ENCODE data around the gene MAP6. TPM values are rescaled to one million over a fixed set of nuclear protein-coding genes. Genes with fewer than 3 reads are reported as not detected.

Gene MAP6
- total and polyA plus RNA-seq, 5 donors = 3.8 to 8.9 (median 6.3) TPM

DNA sequence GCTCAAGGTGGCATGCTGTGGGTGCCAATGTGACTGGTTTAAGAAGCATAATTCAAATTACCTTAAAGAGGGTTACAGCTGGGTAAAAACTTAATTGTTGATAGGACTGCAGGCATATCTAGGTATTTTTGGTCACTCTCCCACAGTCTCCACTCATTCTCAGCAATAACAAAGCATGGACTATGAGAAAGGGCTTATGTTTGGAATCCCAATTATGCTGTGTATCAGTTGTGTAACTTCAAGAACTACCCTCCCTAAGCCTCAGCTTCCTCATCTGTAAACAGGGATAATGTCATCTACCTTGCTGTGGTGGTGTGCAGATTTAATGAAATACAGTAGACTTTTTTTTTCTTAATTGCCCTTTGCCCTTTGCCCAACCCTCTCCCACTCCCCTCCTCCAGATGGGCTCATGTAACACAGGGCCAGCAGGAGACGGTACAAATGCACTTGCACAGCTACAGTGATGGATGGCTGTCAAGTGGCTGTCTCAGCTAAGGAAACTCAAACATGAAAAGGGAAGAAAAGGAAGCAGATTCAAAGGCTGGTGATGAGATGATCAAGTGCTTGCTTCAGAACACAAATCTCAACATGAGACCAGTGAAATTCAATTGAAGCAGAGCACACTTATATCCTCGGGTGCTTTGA, 37.6 kb downstream of the MAP6 start:
- no peak overlapping the region for H3K27ac ChIP-seq (ENCODE audit: low read length)

DNA sequence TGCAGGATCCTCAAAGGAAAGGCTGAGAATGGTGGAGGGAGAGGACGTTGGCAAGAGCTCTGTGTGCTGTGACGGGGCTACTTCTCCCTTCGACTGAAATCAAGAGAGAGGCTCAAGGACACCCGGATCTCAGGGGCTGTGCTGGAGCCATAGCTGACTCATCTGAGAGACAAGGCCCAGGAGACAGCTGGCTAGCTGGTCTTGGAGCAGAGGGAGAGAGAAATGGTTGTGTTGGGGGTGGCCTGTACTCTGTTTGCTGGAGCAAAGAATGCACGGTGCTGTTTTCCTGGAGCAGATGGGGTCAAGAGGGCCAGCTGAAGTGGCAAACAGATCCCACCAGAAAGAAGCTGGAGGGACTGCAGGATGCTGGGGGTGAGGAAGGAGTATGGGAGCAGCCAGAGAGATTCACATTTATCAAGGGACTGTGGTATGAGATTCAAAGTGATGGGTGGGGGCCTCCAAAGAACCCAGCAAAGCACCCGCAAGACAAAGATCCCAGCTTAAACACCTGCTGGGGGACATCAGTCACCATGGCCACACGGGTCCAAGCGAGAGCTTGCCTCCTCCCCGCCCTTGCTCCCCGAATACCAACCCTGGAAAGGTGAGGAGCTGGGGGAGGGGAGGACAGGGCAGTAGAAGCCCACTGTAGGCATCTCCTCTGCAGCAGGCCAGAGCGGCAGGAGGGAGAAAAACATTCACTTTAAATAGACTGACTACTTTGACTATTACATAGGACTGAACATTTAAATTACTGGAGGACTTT, 40.8 kb downstream of the MAP6 start:
- no peaks in the 10 kb centered on the region for H3K4me1 ChIP-seq (ENCODE audit: control insufficient read depth, insufficient read depth, low read length)
- H3K9me3 ChIP-seq (ENCODE audit: control insufficient read depth, low read length) = no peaks in the 10 kb centered on the region
- no peak overlapping the region for H3K4me3 ChIP-seq (ENCODE audit: low read length)
- 74% methylated on average over 11 of the region's 11 CpGs for WGBS
- intact Hi-C loops (cut with DNase I) = no loop called here
- no peak for DNase-seq
- no peak overlapping the region for H3K27ac ChIP-seq (ENCODE audit: low read length)
- ATAC-seq = no peak
- no peaks in the 10 kb centered on the region for H3K27me3 ChIP-seq (ENCODE audit: control insufficient read depth, insufficient read depth)

More for the DNA sequence above, 37.6 kb downstream of the MAP6 start:
- DNase-seq (no peak), ATAC-seq (no peak)
- no peaks in the 10 kb centered on the region for H3K9me3 ChIP-seq (ENCODE audit: control insufficient read depth, low read length)
- H3K27me3 ChIP-seq (ENCODE audit: control insufficient read depth, insufficient read depth) = no peaks in the 10 kb centered on the region
- intact Hi-C loops (cut with DNase I) = no loop called here
- 77% methylated on average over 2 of the region's 2 CpGs for WGBS
- no peaks in the 10 kb centered on the region for H3K4me1 ChIP-seq (ENCODE audit: control insufficient read depth, insufficient read depth, low read length)
- no peak overlapping the region for H3K4me3 ChIP-seq (ENCODE audit: low read length)

DNA sequence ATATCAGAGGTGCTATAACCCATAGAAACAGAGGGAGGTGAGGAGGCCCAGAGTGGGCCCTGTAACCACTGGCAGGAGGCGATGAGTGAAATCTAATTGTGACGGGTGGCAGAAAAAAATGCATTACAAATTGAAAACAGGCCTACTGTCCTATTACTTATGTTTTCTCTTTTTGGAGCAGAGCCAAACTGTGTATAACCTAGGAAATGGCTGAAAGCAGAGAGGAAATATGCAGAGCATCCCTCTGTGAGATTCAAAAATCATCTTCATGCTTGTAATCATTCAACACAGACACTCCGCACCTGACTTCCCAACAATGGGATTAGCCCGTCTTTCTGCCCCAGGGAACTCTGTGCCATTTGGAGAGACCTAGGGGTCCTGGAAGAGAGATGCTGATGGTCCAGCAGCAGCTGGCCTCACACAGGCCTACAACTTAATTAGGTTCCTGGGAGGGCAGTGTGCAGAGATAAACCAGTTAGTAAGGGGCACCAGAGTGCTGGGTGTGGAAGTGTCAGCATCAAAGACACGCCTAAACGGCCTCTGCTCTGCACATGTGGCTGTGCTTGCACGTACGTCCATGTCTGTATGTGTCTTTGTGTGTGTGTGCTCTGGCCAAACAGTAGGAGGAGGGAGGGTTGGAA, 41.8 kb downstream of the MAP6 start:
- H3K4me3 ChIP-seq (ENCODE audit: low read length) = no peak overlapping the region
- H3K27me3 ChIP-seq (ENCODE audit: control insufficient read depth, insufficient read depth) = no peaks in the 10 kb centered on the region
- DNase-seq = no peak
- no peaks in the 10 kb centered on the region for H3K9me3 ChIP-seq (ENCODE audit: control insufficient read depth, low read length)
- WGBS = 89% methylated on average over 8 of the region's 8 CpGs
- intact Hi-C loops (cut with DNase I) = no loop called here
- H3K27ac ChIP-seq (ENCODE audit: low read length) = no peak overlapping the region
- no peaks in the 10 kb centered on the region for H3K4me1 ChIP-seq (ENCODE audit: control insufficient read depth, insufficient read depth, low read length)
- no peak for ATAC-seq

DNA sequence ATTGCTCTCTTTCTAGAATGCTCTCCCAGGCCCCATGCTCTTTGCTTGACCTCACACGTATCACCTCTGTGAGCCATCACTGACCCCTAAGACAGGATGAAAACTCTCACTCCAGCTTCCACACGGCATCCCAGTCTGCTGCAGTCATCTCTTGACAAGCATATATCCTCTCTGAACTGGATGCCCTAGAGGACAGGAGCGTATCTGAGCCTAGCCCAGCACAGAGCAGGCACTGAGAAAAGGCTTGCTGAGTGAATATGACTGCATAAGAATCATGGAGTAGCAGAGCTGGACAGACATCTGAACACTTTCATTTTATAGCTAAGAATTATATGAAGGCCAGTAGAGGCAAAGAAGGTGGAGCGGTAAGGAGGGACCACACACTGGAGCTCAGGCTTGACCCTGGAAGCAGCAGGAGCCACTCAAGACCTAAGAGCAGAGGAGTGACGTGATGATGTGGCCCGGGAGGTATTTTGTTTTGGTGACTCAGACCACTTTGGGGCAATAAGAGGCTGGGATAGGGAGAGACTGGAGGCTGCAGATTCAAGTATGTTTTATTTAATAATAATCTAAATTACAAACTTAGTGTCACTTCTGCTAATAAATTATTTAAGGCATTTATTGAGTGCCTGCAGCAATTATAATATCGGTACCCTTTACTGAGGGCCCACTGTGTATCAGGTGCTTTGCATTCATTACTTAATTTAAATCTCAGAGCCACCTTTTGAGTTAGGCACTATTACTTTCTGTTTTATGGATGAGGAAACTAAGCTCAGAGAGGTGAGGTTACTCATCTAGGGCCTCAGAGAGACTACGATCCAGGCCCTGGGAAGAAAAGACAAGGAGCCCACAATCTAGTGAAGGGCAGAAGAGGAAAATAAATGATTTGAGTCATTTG, 42.6 kb downstream of the MAP6 start:
- Histone ChIP-seq H3K27me3 (ENCODE audit: control insufficient read depth, insufficient read depth) (no peaks in the 10 kb centered on the region), H3K9me3 (ENCODE audit: control insufficient read depth, low read length) (no peaks in the 10 kb centered on the region), H3K4me3 (ENCODE audit: low read length) (no peak overlapping the region), H3K4me1 (ENCODE audit: control insufficient read depth, insufficient read depth, low read length) (no peaks in the 10 kb centered on the region), H3K27ac (ENCODE audit: low read length) (no peak overlapping the region)
- intact Hi-C loops (cut with DNase I) = no loop called here
- 92% methylated on average over 8 of the region's 8 CpGs for WGBS
- DNase-seq (no peak), ATAC-seq (no peak)

DNA sequence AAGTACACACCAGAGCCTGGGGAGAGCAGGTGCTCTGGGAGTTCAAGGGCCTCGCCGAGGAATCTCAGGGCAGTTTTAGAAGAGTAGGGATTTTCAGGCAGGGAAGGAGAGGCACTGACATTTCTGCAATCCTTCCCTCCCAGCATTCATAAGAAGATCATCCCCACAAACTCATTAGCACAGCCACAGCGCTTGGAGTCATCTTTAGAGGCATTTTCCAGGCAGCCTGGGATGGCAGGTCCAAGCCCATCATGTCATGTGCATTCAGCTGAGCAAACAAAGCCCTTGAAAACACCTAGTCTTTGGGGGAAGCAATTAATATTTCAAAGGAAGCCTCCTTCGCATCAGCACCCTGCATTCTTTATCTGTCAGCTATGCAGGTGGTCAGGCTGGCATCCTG, 43.8 kb downstream of the MAP6 start:
- H3K27me3 ChIP-seq (ENCODE audit: control insufficient read depth, insufficient read depth) = no peaks in the 10 kb centered on the region
- no peak overlapping the region for H3K4me3 ChIP-seq (ENCODE audit: low read length)
- DNase-seq (no peak), ATAC-seq (no peak)
- H3K9me3 ChIP-seq (ENCODE audit: control insufficient read depth, low read length) = no peaks in the 10 kb centered on the region
- 91% methylated on average over 4 of the region's 4 CpGs for WGBS
- intact Hi-C loops (cut with DNase I) = no loop called here
- H3K4me1 ChIP-seq (ENCODE audit: control insufficient read depth, insufficient read depth, low read length) = no peaks in the 10 kb centered on the region
- no peak overlapping the region for H3K27ac ChIP-seq (ENCODE audit: low read length)

DNA sequence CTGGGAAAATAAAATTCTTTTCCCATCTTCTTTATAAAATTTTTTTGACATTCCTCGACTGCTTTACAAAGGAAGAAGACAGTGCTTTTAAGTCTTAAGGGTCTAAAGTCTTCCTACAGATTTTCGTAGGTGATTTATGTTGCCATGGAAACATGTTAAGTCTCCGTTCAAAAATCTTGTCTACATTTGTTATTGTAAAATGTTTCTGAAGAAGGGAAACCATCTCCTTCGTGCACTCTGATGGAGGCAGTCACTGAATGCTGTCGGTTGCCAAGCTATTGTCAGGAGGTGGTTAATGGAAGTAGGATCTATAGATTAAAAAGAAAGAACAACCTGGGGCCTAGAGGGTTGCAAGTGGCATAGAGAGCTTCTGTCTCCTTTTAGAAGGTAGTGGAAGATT, 52.6 kb downstream of the MAP6 start:
- H3K27ac ChIP-seq (ENCODE audit: low read length) = no peak overlapping the region
- no peak for ATAC-seq

DNA sequence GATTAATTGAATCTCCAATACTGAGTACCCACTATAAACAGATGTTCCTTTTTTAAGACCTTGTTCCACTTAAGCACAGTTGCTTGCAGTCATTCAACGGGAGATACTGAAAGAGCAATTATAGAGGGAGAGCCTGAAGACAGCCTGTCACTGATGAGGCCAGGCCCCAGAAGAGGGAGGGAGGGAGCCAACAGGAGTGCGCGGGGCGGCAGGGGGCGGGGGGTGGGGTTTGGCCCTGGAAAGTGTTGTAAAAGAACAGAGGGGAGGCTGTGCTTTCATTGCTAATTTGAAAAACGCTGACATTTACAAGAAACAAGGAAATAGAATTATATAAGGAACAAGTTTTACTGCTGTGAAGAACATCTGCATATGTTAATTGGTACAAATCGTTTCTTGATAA, 53.1 kb downstream of the MAP6 start:
- ATAC-seq = no peak
- 58% methylated on average over 7 of the region's 7 CpGs for WGBS
- H3K9me3 ChIP-seq (ENCODE audit: control insufficient read depth, low read length) = no peaks in the 10 kb centered on the region
- intact Hi-C loops (cut with DNase I) = no loop called here
- peaks cover 2% of the 10 kb centered on the region for H3K4me1 ChIP-seq (ENCODE audit: control insufficient read depth, insufficient read depth, low read length)
- H3K27me3 ChIP-seq (ENCODE audit: control insufficient read depth, insufficient read depth) = no peaks in the 10 kb centered on the region
- DNase-seq = no peak
- H3K4me3 ChIP-seq (ENCODE audit: low read length) = no peak overlapping the region
- H3K27ac ChIP-seq (ENCODE audit: low read length) = no peak overlapping the region

More for the DNA sequence above, 52.6 kb downstream of the MAP6 start:
- H3K27me3 ChIP-seq (ENCODE audit: control insufficient read depth, insufficient read depth) = no peaks in the 10 kb centered on the region
- no peak overlapping the region for H3K4me3 ChIP-seq (ENCODE audit: low read length)
- H3K4me1 ChIP-seq (ENCODE audit: control insufficient read depth, insufficient read depth, low read length) = peaks cover 2% of the 10 kb centered on the region
- H3K9me3 ChIP-seq (ENCODE audit: control insufficient read depth, low read length) = no peaks in the 10 kb centered on the region
- intact Hi-C loops (cut with DNase I) = no loop called here
- DNase-seq = no peak
- WGBS = 72% methylated on average over 5 of the region's 5 CpGs

DNA sequence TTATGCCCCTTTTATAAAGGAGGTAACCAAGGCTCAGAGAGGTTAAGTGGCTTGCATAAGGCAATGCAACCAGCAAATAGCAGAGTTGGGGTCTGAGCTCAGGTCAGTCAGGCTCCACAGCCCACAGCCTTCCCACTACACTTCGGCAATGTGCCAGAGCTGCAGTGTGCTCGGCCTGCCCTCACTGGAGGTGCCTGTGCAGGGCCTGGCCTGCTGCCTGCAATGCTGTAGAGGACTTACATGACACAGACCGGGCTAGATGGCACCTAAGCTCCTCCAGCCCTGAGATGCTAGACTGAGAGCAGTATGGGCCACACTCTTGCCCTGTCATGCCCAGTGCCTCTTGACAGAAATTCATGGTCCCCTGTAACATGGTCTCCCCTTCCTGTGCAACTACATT, 57.0 kb downstream of the MAP6 start:
- ATAC-seq = no peak
- intact Hi-C loops (cut with DNase I) = no loop called here
- DNase-seq = no peak
- Histone ChIP-seq H3K9me3 (ENCODE audit: control insufficient read depth, low read length) (no peaks in the 10 kb centered on the region), H3K4me3 (ENCODE audit: low read length) (no peak overlapping the region), H3K27me3 (ENCODE audit: control insufficient read depth, insufficient read depth) (no peaks in the 10 kb centered on the region), H3K27ac (ENCODE audit: low read length) (no peak overlapping the region), H3K4me1 (ENCODE audit: control insufficient read depth, insufficient read depth, low read length) (peaks cover 2% of the 10 kb centered on the region)
- WGBS = 73% methylated on average over 3 of the region's 3 CpGs

DNA sequence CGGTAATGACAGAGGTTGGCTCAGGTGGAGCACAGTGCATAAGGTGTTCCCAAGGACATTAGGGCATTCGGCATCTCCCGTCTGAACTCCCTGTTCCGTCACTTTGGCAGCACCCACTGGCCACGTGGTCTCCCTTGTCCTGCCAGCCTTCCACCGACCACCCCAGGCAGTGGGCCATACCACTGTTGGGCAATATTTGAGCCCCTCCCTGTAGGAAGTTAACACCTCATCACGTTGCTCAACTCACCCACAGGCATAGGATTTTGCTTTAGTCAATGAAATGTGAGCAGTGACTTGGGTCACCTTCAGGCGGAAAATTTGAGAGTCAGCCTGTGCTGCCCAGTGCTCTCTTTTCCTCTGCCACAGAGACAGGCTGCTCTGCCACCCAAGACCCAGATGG, 62.7 kb downstream of the MAP6 start:
- ATAC-seq = no peak

DNA sequence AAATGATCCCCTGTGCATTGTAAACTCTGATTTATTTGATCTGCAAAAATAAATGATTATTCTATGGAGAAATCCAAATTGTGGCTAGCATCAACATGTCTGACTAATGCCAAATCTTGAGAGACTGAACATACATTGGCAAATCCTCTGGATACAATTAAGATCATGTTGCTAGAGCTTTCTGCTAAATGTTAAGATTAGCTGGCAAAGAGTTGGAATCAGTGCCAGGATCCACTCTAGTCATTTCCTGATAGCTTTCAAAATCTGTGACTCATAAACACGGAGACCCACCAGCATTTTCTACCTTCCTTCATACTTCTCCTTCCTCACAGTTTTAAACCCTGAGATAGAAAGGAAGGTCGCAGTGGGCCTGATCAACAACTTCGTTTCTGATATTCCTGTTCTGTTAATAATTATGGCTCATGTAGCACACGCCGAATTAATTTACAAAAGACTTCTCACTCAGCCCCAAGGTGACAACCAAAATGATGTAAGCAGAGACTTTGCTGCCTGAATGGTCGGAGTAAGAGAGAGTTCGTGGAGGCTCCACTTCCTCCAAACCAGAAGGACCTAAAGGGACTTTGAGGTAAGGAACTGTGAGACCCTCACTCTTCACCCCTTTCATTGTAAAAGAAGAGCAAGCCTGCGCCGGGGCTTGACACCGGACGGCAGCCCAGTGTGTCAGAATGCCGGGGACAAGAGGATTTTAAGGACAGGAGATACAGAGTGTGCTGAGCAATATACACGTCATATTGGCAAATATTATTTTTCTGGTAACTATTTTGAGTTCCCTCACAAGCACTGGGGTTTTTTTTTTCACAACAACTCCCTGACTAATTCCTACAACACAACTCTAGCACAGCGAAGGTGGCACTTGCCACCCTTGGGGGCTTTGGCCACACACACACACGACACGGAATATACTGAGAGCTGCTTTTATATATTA, 64.8 kb downstream of the MAP6 start:
- intact Hi-C loops (cut with DNase I) = no loop called here

More for the DNA sequence above, 62.7 kb downstream of the MAP6 start:
- Histone ChIP-seq H3K4me1 (ENCODE audit: control insufficient read depth, insufficient read depth, low read length) (no peaks in the 10 kb centered on the region), H3K4me3 (ENCODE audit: low read length) (no peak overlapping the region), H3K27ac (ENCODE audit: low read length) (no peak overlapping the region), H3K27me3 (ENCODE audit: control insufficient read depth, insufficient read depth) (no peaks in the 10 kb centered on the region), H3K9me3 (ENCODE audit: control insufficient read depth, low read length) (no peaks in the 10 kb centered on the region)
- intact Hi-C loops (cut with DNase I) = no loop called here
- WGBS = 86% methylated on average over 8 of the region's 8 CpGs
- no peak for DNase-seq

More for the DNA sequence above, 64.8 kb downstream of the MAP6 start:
- Histone ChIP-seq H3K27me3 (ENCODE audit: control insufficient read depth, insufficient read depth) (no peaks in the 10 kb centered on the region), H3K9me3 (ENCODE audit: control insufficient read depth, low read length) (no peaks in the 10 kb centered on the region), H3K4me3 (ENCODE audit: low read length) (no peak overlapping the region), H3K4me1 (ENCODE audit: control insufficient read depth, insufficient read depth, low read length) (no peaks in the 10 kb centered on the region), H3K27ac (ENCODE audit: low read length) (no peak overlapping the region)
- 85% methylated on average over 16 of the region's 16 CpGs for WGBS
- DNase-seq (no peak), ATAC-seq (no peak)
